Glutamatergic neuron (in vitro differentiated cells): ENCODE data around the gene APBB2. TPM values are rescaled to one million over a fixed set of nuclear protein-coding genes. Genes with fewer than 3 reads are reported as not detected.
A peak's percentile ranks its signal among the peaks of the same experiment; 100 is the strongest.
"Not testable (repeated sequence)": the region's sequence is repeated elsewhere in the genome, so short reads cannot be mapped to it uniquely, and the experiment has no call there.

Experiments
- DNase-seq: peaks from one replicate; pipeline ENCODE4 v3.0.0; 2022
- H3K27ac Mint-ChIP-seq: one replicate; pipeline ENCODE4 v1.8.0; 2020; ENCODE audit warnings: mild to moderate bottlenecking, mixed read lengths, inconsistent platforms; ENCODE audit not compliant: unreplicated experiment
- H3K27me3 Mint-ChIP-seq: one replicate; pipeline ENCODE4 v1.8.0; 2020; ENCODE audit warnings: mild to moderate bottlenecking, moderate library complexity, mixed read lengths, inconsistent platforms; ENCODE audit not compliant: unreplicated experiment
- H3K36me3 Mint-ChIP-seq: one replicate; pipeline ENCODE4 v1.8.0; 2020; ENCODE audit warnings: mild to moderate bottlenecking, mixed read lengths, inconsistent platforms; ENCODE audit not compliant: unreplicated experiment
- H3K4me1 Mint-ChIP-seq: one replicate; pipeline ENCODE4 v1.8.0; 2020; ENCODE audit warnings: mild to moderate bottlenecking, low read depth, mixed read lengths, inconsistent platforms; ENCODE audit not compliant: unreplicated experiment
- H3K4me3 Mint-ChIP-seq: one replicate; pipeline ENCODE4 v1.8.0; 2020; ENCODE audit warnings: mild to moderate bottlenecking, mixed read lengths, inconsistent platforms; ENCODE audit not compliant: unreplicated experiment
- H3K9me3 Mint-ChIP-seq: one replicate; pipeline ENCODE4 v1.8.0; 2020; ENCODE audit warnings: mild to moderate bottlenecking, moderate library complexity, mixed read lengths, inconsistent platforms; ENCODE audit not compliant: unreplicated experiment
- total RNA-seq: library from RNA; stranded (reverse); fragmentation: NEBNext Ultra II Directional; extraction: Animal tissue kit (Norgen Biotek cat#: 25700); gene quantifications from one replicate; pipeline ENCODE4 v1.2.1, GENCODE V29; 2021; ENCODE audit not compliant: unreplicated experiment
- TF ChIP-seq, protein P1 (sequence below): fragments of 200-600 bp; sonication (generic); IDR thresholded peaks from one replicate; pipeline ENCODE4 v1.5.0; 2021; ENCODE audit not compliant: partially characterized antibody, unreplicated experiment

The APBB2 gene
- total RNA-seq, 1 donor from 2014 or later = 117 TPM

DNA sequence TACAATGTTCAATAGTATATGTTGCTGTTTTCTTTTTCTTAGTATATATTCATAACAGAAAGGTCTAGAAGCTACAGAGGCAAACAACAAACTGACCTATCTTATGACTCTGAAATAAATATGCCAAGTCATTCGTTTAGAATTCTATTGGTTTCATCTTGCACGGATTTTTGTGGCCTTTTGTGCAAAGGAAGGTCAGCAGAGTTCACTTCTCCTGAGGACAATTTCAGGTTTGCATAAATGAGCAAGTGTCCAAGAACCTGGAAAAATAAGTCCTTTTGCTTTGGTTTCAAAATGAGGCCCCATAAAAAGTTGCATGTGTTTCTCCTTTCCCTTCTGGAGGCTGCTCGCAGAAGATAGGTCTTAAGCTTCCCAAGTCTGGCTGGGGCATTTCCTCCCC, 156.9 kb downstream of the APBB2 start:
- H3K27ac Mint-ChIP-seq = no peak overlapping the region

GRCh38 chr4:41052287-41052686, 162.1 kb downstream of the APBB2 start:
- TF ChIP-seq, protein P1, sequence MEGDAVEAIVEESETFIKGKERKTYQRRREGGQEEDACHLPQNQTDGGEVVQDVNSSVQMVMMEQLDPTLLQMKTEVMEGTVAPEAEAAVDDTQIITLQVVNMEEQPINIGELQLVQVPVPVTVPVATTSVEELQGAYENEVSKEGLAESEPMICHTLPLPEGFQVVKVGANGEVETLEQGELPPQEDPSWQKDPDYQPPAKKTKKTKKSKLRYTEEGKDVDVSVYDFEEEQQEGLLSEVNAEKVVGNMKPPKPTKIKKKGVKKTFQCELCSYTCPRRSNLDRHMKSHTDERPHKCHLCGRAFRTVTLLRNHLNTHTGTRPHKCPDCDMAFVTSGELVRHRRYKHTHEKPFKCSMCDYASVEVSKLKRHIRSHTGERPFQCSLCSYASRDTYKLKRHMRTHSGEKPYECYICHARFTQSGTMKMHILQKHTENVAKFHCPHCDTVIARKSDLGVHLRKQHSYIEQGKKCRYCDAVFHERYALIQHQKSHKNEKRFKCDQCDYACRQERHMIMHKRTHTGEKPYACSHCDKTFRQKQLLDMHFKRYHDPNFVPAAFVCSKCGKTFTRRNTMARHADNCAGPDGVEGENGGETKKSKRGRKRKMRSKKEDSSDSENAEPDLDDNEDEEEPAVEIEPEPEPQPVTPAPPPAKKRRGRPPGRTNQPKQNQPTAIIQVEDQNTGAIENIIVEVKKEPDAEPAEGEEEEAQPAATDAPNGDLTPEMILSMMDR = no peak
- H3K27ac Mint-ChIP-seq = no peak overlapping the region
- H3K27me3 Mint-ChIP-seq = peaks cover 3% of the 10 kb centered on the region
- H3K4me1 Mint-ChIP-seq = peaks cover 9% of the 10 kb centered on the region
- DNase-seq = no peak
- peaks cover 10% of the 10 kb centered on the region for H3K9me3 Mint-ChIP-seq
- peaks cover 9% of the 10 kb centered on the region for H3K36me3 Mint-ChIP-seq
- no peak overlapping the region for H3K4me3 Mint-ChIP-seq

More for the DNA sequence above, 156.9 kb downstream of the APBB2 start:
- Mint-ChIP-seq H3K27me3 (peaks cover 3% of the 10 kb centered on the region), H3K4me3 (no peak overlapping the region), H3K4me1 (no peaks in the 10 kb centered on the region), H3K36me3 (no peaks in the 10 kb centered on the region), H3K9me3 (peaks cover 3% of the 10 kb centered on the region)
- no peak for DNase-seq
- TF ChIP-seq, protein P1 = no peak

GRCh38 chr4:41050880-41051775, 163.2 kb downstream of the APBB2 start:
- Mint-ChIP-seq H3K27ac (no peak overlapping the region), H3K4me3 (no peak overlapping the region), H3K4me1 (peaks cover 12% of the 10 kb centered on the region), H3K27me3 (peaks cover 3% of the 10 kb centered on the region), H3K9me3 (peaks cover 7% of the 10 kb centered on the region), H3K36me3 (peaks cover 17% of the 10 kb centered on the region)
- DNase-seq = no peak
- TF ChIP-seq, protein P1 = no peak

- Mint-ChIP-seq H3K36me3 (peaks cover 17% of the 10 kb centered on the region), H3K4me3 (no peak overlapping the region), H3K4me1 (peaks cover 12% of the 10 kb centered on the region), H3K9me3 (peaks cover 7% of the 10 kb centered on the region), H3K27me3 (peaks cover 2% of the 10 kb centered on the region), H3K27ac (no peak overlapping the region)
- TF ChIP-seq, protein P1 = no peak
- no peak for DNase-seq
These were observed 164.2 kb downstream of the APBB2 start for GRCh38 chr4:41050116-41050515.

DNA sequence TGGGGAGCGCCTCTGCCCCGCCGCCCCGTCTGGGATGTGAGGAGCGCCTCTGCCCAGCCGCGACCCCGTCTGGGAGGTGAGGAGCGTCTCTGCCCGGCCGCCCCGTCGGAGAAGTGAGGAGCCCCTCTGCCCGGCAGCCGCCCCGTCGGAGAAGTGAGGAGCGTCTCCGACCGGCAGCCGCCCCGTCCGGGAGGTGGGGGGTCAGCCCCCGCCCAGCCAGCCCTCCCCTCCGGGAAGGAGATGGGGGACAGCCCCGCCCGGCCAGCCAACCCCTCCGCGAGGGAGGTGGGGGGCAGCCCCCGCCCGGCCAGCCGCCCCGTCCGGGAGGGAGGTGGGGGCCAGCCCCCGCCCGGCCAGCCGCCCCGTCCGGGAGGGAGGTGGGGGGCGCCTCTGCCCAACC, 165.2 kb downstream of the APBB2 start:
- not testable (repeated sequence) for H3K27me3 Mint-ChIP-seq, H3K4me3 Mint-ChIP-seq, H3K27ac Mint-ChIP-seq, H3K9me3 Mint-ChIP-seq
- Mint-ChIP-seq H3K36me3 (peaks cover 23% of the 10 kb centered on the region), H3K4me1 (peaks cover 12% of the 10 kb centered on the region)
- DNase-seq = peak; percentile 26
